ENCODE results near the gene SORBS1. TPM values are rescaled to one million over a fixed set of nuclear protein-coding genes. Genes with fewer than 3 reads are reported as not detected.

SORBS1 gene
- polyA plus RNA-seq, 1 experiment, result 0.40 TPM

GRCh38 chr10:95454940-95455339, 106.2 kb downstream of the SORBS1 start:
- H3K27ac ChIP-seq (ENCODE audit: low read depth, low read length), result no peak overlapping the region
- ChIA-PET POLR2A (no interaction called here), CTCF (no interaction called here)
- H3K27me3 ChIP-seq (ENCODE audit: control insufficient read depth, insufficient read depth, low read length), result peaks cover 11% of the 10 kb centered on the region
- no peak for DNase-seq (ENCODE audit: low read depth, low spot score)
- no peaks in the 10 kb centered on the region for H3K9me3 ChIP-seq (ENCODE audit: control insufficient read depth, insufficient read depth, low read length)
- no peak for TF ChIP-seq CTCF (IDR thresholded peaks at IDR 0.05; ENCODE audit: low read depth, low read length)
- no peak overlapping the region for H3K4me3 ChIP-seq (ENCODE audit: low read depth, low read length)

- H3K9me3 ChIP-seq (ENCODE audit: control insufficient read depth, insufficient read depth, low read length), result no peaks in the 10 kb centered on the region
- no peak overlapping the region for H3K4me3 ChIP-seq (ENCODE audit: low read depth, low read length)
- H3K27me3 ChIP-seq (ENCODE audit: control insufficient read depth, insufficient read depth, low read length), result peaks cover 6% of the 10 kb centered on the region
- TF ChIP-seq CTCF (IDR thresholded peaks at IDR 0.05; ENCODE audit: low read depth, low read length), result no peak
- ChIA-PET CTCF (no interaction called here), POLR2A (no interaction called here)
- no peak for DNase-seq (ENCODE audit: low read depth, low spot score)
- no peak overlapping the region for H3K27ac ChIP-seq (ENCODE audit: low read depth, low read length)
Observed at GRCh38 chr10:95454356-95454755, 106.8 kb downstream of the SORBS1 start.

- no peak for DNase-seq (ENCODE audit: low read depth, low spot score)
- no peaks in the 10 kb centered on the region for H3K9me3 ChIP-seq (ENCODE audit: control insufficient read depth, insufficient read depth, low read length)
- H3K27me3 ChIP-seq (ENCODE audit: control insufficient read depth, insufficient read depth, low read length), result peaks cover 6% of the 10 kb centered on the region
- no peak for TF ChIP-seq CTCF (IDR thresholded peaks at IDR 0.05; ENCODE audit: low read depth, low read length)
- POLR2A ChIA-PET, result no interaction called here
- no peak overlapping the region for H3K4me3 ChIP-seq (ENCODE audit: low read depth, low read length)
- CTCF ChIA-PET, result interaction anchor here (1.2 to 2.6 kb wide), 3 partner anchors 21 to 242 kb away, joined by 3 to 12 read pairs (median 4); partner anchors contain the start of gene TCTN3
- H3K27ac ChIP-seq (ENCODE audit: low read depth, low read length), result no peak overlapping the region
Observed at GRCh38 chr10:95451568-95452524, 109.3 kb downstream of the SORBS1 start.

- H3K27me3 ChIP-seq (ENCODE audit: control insufficient read depth, insufficient read depth, low read length), result peaks cover 6% of the 10 kb centered on the region
- no peak for TF ChIP-seq CTCF (IDR thresholded peaks at IDR 0.05; ENCODE audit: low read depth, low read length)
- DNase-seq (ENCODE audit: low read depth, low spot score), result no peak
- no peak overlapping the region for H3K4me3 ChIP-seq (ENCODE audit: low read depth, low read length)
- H3K27ac ChIP-seq (ENCODE audit: low read depth, low read length), result no peak overlapping the region
- POLR2A ChIA-PET, result no interaction called here
- no peaks in the 10 kb centered on the region for H3K9me3 ChIP-seq (ENCODE audit: control insufficient read depth, insufficient read depth, low read length)
- CTCF ChIA-PET, result interaction anchor here (1.5 to 2.6 kb wide), 2 partner anchors 20 to 243 kb away, joined by 3 to 12 read pairs; partner anchors contain the start of gene TCTN3
Observed at GRCh38 chr10:95451150-95451549, 110.0 kb downstream of the SORBS1 start.

- H3K27me3 ChIP-seq (ENCODE audit: control insufficient read depth, insufficient read depth, low read length), result peaks cover 6% of the 10 kb centered on the region
- no peak for DNase-seq (ENCODE audit: low read depth, low spot score)
- no peak overlapping the region for H3K27ac ChIP-seq (ENCODE audit: low read depth, low read length)
- H3K9me3 ChIP-seq (ENCODE audit: control insufficient read depth, insufficient read depth, low read length), result no peaks in the 10 kb centered on the region
- no peak for TF ChIP-seq CTCF (IDR thresholded peaks at IDR 0.05; ENCODE audit: low read depth, low read length)
- POLR2A ChIA-PET, result no interaction called here
- CTCF ChIA-PET, result interaction anchor here (2.6 kb wide), 1 partner anchor 19 kb away, joined by 12 read pairs; no protein-coding TSS in a partner anchor
- no peak overlapping the region for H3K4me3 ChIP-seq (ENCODE audit: low read depth, low read length)
Observed at GRCh38 chr10:95450188-95450587, 111.0 kb downstream of the SORBS1 start.
